Stimulated activated CD4-positive, alpha-beta T cell treated with anti-CD3 and anti-CD28 coated beads, Interleukin-2, amount 100 ng/mL, for 24 hours (primary cell): ENCODE results near the gene VEGFD.

Experiments
- DNase-seq, 2 donors: peaks; one replicate each; pipeline ENCODE4 v3.0.0-alpha.2; 2020

The VEGFD gene

DNA sequence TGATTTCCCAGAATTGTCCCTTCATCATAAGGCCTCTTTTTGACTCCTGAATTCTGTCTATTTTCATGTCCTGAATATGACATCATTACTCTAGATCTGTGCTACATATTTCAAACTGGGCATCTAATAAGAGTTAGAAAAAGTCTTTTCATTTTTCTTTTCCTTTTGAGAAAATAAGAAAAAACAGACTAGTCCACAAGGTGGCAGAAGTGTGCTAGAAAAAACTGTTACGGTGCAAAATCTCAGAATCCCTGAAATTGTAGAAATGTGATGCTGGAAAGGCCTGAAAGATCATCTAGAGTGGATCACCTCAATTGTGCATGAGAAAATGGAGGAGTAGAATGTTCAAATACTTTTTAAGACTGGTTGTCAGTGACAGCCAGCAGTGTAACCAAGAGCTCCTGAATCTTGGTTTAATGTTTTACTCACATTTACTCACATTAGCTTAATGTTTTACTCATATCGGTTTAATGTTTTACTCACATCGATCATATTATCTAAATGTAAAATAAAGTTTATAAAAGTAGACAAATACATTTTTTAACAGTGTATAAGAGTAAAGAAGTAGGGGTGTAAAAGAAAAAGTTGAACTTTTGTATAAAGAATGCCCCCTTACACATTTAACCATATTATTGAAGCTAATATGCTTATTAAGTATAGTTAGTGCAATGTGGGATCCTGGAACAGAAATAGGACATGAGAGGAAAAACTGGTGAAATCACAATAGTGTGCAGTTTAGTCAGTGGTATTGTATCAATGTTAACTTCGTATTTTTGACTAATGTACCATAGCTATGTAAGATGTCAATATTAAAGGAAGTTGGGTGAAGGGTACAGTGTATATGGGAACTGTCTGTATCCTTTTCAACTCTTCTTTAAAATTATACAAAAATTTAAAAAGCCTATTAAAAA, 84.0 kb downstream of the VEGFD start:
- DNase-seq, result no peak

DNA sequence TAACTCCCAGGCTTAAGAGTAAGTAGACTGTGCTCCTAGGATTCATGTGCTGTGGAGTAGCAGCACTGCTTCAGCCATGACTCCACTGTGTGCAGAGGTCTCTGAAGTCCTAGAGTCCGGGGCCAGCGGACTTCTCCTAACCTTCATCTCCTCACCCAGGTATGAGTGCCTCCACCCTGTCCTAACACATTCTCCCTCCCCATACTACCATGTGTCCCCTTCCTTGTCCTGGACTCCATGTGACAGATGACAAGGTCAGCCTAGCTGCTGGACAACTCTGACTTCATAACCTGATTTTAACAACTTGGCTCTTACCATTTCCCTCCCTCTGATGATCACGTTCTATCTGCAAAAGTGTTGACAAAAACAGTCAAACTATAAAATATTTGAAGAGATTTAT, 85.4 kb downstream of the VEGFD start:
- no peak for DNase-seq

DNA sequence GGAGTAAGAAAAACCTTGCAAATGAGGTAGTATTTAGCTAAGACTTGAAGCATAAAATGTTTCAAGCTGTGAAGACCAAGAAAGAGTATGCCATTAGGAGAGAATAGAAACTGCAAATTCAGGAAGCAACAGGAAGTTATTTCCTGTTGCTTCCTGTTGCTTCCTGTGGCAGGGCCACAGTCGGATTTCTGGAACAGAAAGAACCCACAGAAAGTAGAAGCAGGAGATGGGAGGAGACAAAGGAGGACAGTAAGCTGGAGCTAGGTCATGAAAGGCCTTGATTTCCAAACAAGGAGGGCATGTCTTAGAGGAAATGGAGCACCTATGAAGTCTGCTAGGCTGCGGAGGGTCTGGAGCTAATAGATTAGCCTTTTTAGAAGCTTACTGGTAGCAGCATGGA, 86.0 kb downstream of the VEGFD start:
- DNase-seq, result no peak
